ENCODE results near the gene AWAT2.

GRCh38 chrX:70026112-70026850 is 23.5 kb downstream of the AWAT2 start:
- TF ChIP-seq CTCF (conservative IDR thresholded peaks at IDR 0.05; ENCODE audit: low read depth in 2 of 2) (no peak), POLR2AphosphoS5 (IDR thresholded peaks at IDR 0.05; ENCODE audit: low read depth) (no peak)

Data from GM23338 (cell line).